C4-2B (cell line): ENCODE data around the gene PHF12.

ENCODE experiments used
- ZFX ChIP-seq: fragments of 450-650 bp; IDR thresholded peaks from 2 replicates; pipeline ENCODE4 v1.6.1; 2017
- TF ChIP-seq, protein P1 (sequence below): fragments of 450-650 bp; conservative IDR thresholded peaks from 2 replicates; pipeline ENCODE4 v1.5.1; 2017; ENCODE audit warnings: mild to moderate bottlenecking

DNA sequence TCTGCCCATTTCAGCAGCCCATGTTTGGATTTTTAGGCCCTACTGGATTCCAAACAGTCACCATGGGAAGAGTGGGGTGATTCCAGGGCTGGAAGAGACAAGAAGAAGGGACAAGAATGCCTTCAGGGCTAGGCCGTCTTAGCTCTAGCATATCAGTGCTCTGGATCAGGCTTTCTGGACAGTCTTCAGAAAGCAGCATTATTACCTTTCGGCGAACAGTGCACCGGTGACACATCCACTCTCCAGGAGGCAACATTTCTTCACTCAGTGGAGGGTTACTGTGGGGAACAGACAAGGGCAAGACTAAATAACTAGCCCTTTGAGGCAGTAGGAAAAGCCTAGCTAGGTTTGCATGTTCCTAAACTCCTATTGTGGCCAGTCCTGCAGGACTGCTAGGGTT is 24.5 kb downstream of the PHF12 start:
- TF ChIP-seq, protein P1, sequence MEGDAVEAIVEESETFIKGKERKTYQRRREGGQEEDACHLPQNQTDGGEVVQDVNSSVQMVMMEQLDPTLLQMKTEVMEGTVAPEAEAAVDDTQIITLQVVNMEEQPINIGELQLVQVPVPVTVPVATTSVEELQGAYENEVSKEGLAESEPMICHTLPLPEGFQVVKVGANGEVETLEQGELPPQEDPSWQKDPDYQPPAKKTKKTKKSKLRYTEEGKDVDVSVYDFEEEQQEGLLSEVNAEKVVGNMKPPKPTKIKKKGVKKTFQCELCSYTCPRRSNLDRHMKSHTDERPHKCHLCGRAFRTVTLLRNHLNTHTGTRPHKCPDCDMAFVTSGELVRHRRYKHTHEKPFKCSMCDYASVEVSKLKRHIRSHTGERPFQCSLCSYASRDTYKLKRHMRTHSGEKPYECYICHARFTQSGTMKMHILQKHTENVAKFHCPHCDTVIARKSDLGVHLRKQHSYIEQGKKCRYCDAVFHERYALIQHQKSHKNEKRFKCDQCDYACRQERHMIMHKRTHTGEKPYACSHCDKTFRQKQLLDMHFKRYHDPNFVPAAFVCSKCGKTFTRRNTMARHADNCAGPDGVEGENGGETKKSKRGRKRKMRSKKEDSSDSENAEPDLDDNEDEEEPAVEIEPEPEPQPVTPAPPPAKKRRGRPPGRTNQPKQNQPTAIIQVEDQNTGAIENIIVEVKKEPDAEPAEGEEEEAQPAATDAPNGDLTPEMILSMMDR: no peak
- no peak for TF ChIP-seq ZFX
